ENCODE results near the gene PRDM15. TPM values are rescaled to one million over a fixed set of nuclear protein-coding genes. Genes with fewer than 3 reads are reported as not detected.

Gene PRDM15
- polyA plus RNA-seq, 1 donor: 7.3 TPM

Other genes starting within 250 kb of the PRDM15 start
- 14.4 TPM for gene RIPK4, start 112.3 kb downstream of the PRDM15 start, polyA plus RNA-seq (ENCODE audit: insufficient read length)
- gene C2CD2, start 74.7 kb upstream of the PRDM15 start, polyA plus RNA-seq (ENCODE audit: insufficient read length): 18.7 TPM
- gene ZBTB21, start 131.0 kb upstream of the PRDM15 start, polyA plus RNA-seq (ENCODE audit: insufficient read length): 11.0 TPM
- 0.22 TPM for gene UMODL1, start 192.0 kb upstream of the PRDM15 start, polyA plus RNA-seq (ENCODE audit: insufficient read length)